ENCODE data around the gene ZNF701. TPM values are rescaled to one million over a fixed set of nuclear protein-coding genes. Genes with fewer than 3 reads are reported as not detected.
"Not testable (repeated sequence)": the region's sequence is repeated elsewhere in the genome, so short reads cannot be mapped to it uniquely, and the experiment has no call there.

Gene ZNF701
- total RNA-seq (2014; rRNA removed; shearing (Covaris generic)), result 13.7 and 14.8 TPM in 2 replicates

GRCh38 chr19:52570000-52570861 is at the start of gene ZNF701:
ZNF701 (plus strand) TSS chr19:52570287; CDS start chr19:52574148, 3,861 bp downstream.
- H3K9me3 ChIP-seq (replicated peaks), result no peaks in the 10 kb centered on the region; the same call in 1 of the 2 replicates
- H3K27me3 ChIP-seq, result no peaks in the 10 kb centered on the region
- peak within 1 kb of the TSS; percentile 84 for H3K4me3 ChIP-seq
- peaks cover 25% of the 10 kb centered on the region for H3K36me3 ChIP-seq
- H3K27ac ChIP-seq, result peak within 1 kb of the TSS; percentile 77
- peak; percentile 93 to 95 for DNase-seq
- no peaks in the 10 kb centered on the region for H3K4me1 ChIP-seq

GRCh38 chr19:52522551-52522950 is 47.5 kb upstream of the ZNF701 start:
- H3K9me3 ChIP-seq (replicated peaks), result 0 out of 2 replicates have a peak, but pooled peaks cover 4% of the 10 kb centered on the region
- no peak overlapping the region for H3K27ac ChIP-seq
- H3K36me3 ChIP-seq, result no peaks in the 10 kb centered on the region
- H3K4me3 ChIP-seq, result no peak overlapping the region
- H3K27me3 ChIP-seq, result no peaks in the 10 kb centered on the region
- H3K4me1 ChIP-seq, result no peaks in the 10 kb centered on the region; the same call in 1 of the 2 replicates
- no peak for DNase-seq

- Histone ChIP-seq H3K4me1 (no peaks in the 10 kb centered on the region; the same call in 1 of the 2 replicates), H3K4me3 (no peak overlapping the region), H3K27ac (no peak overlapping the region), H3K27me3 (no peaks in the 10 kb centered on the region), H3K36me3 (no peaks in the 10 kb centered on the region), H3K9me3 (replicated peaks) (0 out of 2 replicates have a peak, but pooled peaks cover 4% of the 10 kb centered on the region)
- no peak for DNase-seq
Measured at GRCh38 chr19:52524086-52524485, 46.0 kb upstream of the ZNF701 start.

GRCh38 chr19:52527134-52527955 is 42.7 kb upstream of the ZNF701 start, which contains the start of gene ZNF808:
ZNF808 (plus strand) TSS chr19:52527668; CDS start chr19:52543285, 15,617 bp downstream.
- Histone ChIP-seq H3K27me3 (no peaks in the 10 kb centered on the region), H3K27ac (peak within 1 kb of the TSS; percentile 73), H3K9me3 (replicated peaks) (0 out of 2 replicates have a peak, but pooled peaks cover 4% of the 10 kb centered on the region), H3K36me3 (no peaks in the 10 kb centered on the region), H3K4me1 (no peaks in the 10 kb centered on the region; the same call in 1 of the 2 replicates), H3K4me3 (peak within 1 kb of the TSS; percentile 96)
- DNase-seq, result peak; percentile 93 to 95

GRCh38 chr19:52527956-52528351 is 42.1 kb upstream of the ZNF701 start:
- Histone ChIP-seq H3K9me3 (replicated peaks) (0 out of 2 replicates have a peak, but pooled peaks cover 4% of the 10 kb centered on the region), H3K4me1 (no peaks in the 10 kb centered on the region; the same call in 1 of the 2 replicates), H3K27ac (peak overlapping the region; percentile 73), H3K36me3 (no peaks in the 10 kb centered on the region), H3K27me3 (no peaks in the 10 kb centered on the region), H3K4me3 (peak overlapping the region; percentile 96)
- peak in 1 of 2 experiments; percentile 10 for DNase-seq

GRCh38 chr19:52532480-52532879 is 37.6 kb upstream of the ZNF701 start:
- no peak for DNase-seq
- Histone ChIP-seq H3K27ac (no peak overlapping the region), H3K9me3 (replicated peaks) (no peaks in the 10 kb centered on the region), H3K4me1 (no peaks in the 10 kb centered on the region), H3K36me3 (0 out of 2 replicates have a peak, but pooled peaks cover 2% of the 10 kb centered on the region), H3K4me3 (no peak overlapping the region), H3K27me3 (no peaks in the 10 kb centered on the region)

- no peaks in the 10 kb centered on the region for H3K4me1 ChIP-seq
- DNase-seq, result no peak
- H3K9me3 ChIP-seq (replicated peaks), result no peaks in the 10 kb centered on the region
- H3K27me3 ChIP-seq, result no peaks in the 10 kb centered on the region
- no peak overlapping the region for H3K4me3 ChIP-seq
- H3K36me3 ChIP-seq, result 0 out of 2 replicates have a peak, but pooled peaks cover 2% of the 10 kb centered on the region
- no peak overlapping the region for H3K27ac ChIP-seq
Measured at GRCh38 chr19:52533901-52534300, 36.2 kb upstream of the ZNF701 start.

GRCh38 chr19:52535385-52535770 is 34.7 kb upstream of the ZNF701 start:
- peak in 1 of 2 experiments; percentile 16 for DNase-seq
- not testable (repeated sequence) for H3K27me3 ChIP-seq; H3K4me1 ChIP-seq; H3K36me3 ChIP-seq; H3K9me3 ChIP-seq (replicated peaks); H3K27ac ChIP-seq
- H3K4me3 ChIP-seq, result peak overlapping the region; percentile 51

- Histone ChIP-seq H3K27ac (no peak overlapping the region), H3K4me1 (no peaks in the 10 kb centered on the region), H3K36me3 (peaks cover 5% of the 10 kb centered on the region; the same call in 1 of the 2 replicates), H3K9me3 (replicated peaks) (no peaks in the 10 kb centered on the region), H3K27me3 (no peaks in the 10 kb centered on the region), H3K4me3 (peak overlapping the region; percentile 51)
- peak; percentile 57 to 58 for DNase-seq
Measured at GRCh38 chr19:52535771-52536447, 34.2 kb upstream of the ZNF701 start.

GRCh38 chr19:52536448-52536800 is 33.7 kb upstream of the ZNF701 start:
- Histone ChIP-seq H3K27ac (no peak overlapping the region), H3K27me3 (no peaks in the 10 kb centered on the region)

GRCh38 chr19:52538815-52539214 is 31.3 kb upstream of the ZNF701 start:
- not testable (repeated sequence) for H3K9me3 ChIP-seq (replicated peaks); H3K36me3 ChIP-seq; H3K27me3 ChIP-seq; H3K4me3 ChIP-seq; H3K4me1 ChIP-seq; H3K27ac ChIP-seq; DNase-seq

More at GRCh38 chr19:52536448-52536800, 33.7 kb upstream of the ZNF701 start:
- Histone ChIP-seq H3K9me3 (replicated peaks) (no peaks in the 10 kb centered on the region), H3K4me1 (no peaks in the 10 kb centered on the region), H3K4me3 (peak overlapping the region; percentile 51), H3K36me3 (peaks cover 5% of the 10 kb centered on the region; the same call in 1 of the 2 replicates)
- DNase-seq, result no peak

- not testable (repeated sequence) for H3K9me3 ChIP-seq (replicated peaks); H3K4me1 ChIP-seq; H3K4me3 ChIP-seq; DNase-seq; H3K36me3 ChIP-seq; H3K27me3 ChIP-seq; H3K27ac ChIP-seq
Measured at GRCh38 chr19:52541176-52541575, 28.9 kb upstream of the ZNF701 start.

GRCh38 chr19:52541608-52542007 is 28.5 kb upstream of the ZNF701 start:
- DNase-seq, result no peak
- no peaks in the 10 kb centered on the region for H3K9me3 ChIP-seq (replicated peaks)
- no peak overlapping the region for H3K27ac ChIP-seq

GRCh38 chr19:52542541-52542940 is 27.5 kb upstream of the ZNF701 start:
- not testable (repeated sequence) for H3K9me3 ChIP-seq (replicated peaks); DNase-seq; H3K4me3 ChIP-seq; H3K4me1 ChIP-seq; H3K27me3 ChIP-seq; H3K27ac ChIP-seq
- peaks cover 11% of the 10 kb centered on the region; the same call in 1 of the 2 replicates for H3K36me3 ChIP-seq

More at GRCh38 chr19:52541608-52542007, 28.5 kb upstream of the ZNF701 start:
- Histone ChIP-seq H3K4me1 (no peaks in the 10 kb centered on the region), H3K27me3 (no peaks in the 10 kb centered on the region), H3K36me3 (peaks cover 9% of the 10 kb centered on the region; the same call in 1 of the 2 replicates), H3K4me3 (no peak overlapping the region)
